NCI-H1092 treated with DMSO at 0.1 percent for 48 hours (cell line): Measurements from ENCODE around the gene EPN2.
"Not testable (repeated sequence)": the region's sequence is repeated elsewhere in the genome, so short reads cannot be mapped to it uniquely, and the experiment has no call there.

Source experiments
- DNase-seq: peaks from one replicate; lab custom pipeline; 2025; lab: John Stamatoyannopoulos, UW

EPN2 gene

GRCh38 chr17:19237139-19237388 is at the start of gene EPN2:
Gene EPN2, plus strand, starts transcription at chr17:19237366. Its CDS starts 45,754 bp downstream, at chr17:19283120.
- DNase-seq = not testable (repeated sequence)

- DNase-seq = not testable (repeated sequence)
These were observed 49.0 kb upstream of the EPN2 start for GRCh38 chr17:19187883-19188869.

GRCh38 chr17:19188870-19189708 is 48.1 kb upstream of the EPN2 start:
- DNase-seq = not testable (repeated sequence)

- not testable (repeated sequence) for DNase-seq
These were observed 47.3 kb upstream of the EPN2 start for GRCh38 chr17:19189781-19190405.

- not testable (repeated sequence) for DNase-seq
These were observed 40.6 kb upstream of the EPN2 start for GRCh38 chr17:19196382-19197204.

- not testable (repeated sequence) for DNase-seq
These were observed 34.7 kb upstream of the EPN2 start for GRCh38 chr17:19202448-19202847.

- DNase-seq = not testable (repeated sequence)
These were observed 33.7 kb upstream of the EPN2 start for GRCh38 chr17:19203429-19203828.

GRCh38 chr17:19215074-19215860 is 21.9 kb upstream of the EPN2 start:
- DNase-seq = not testable (repeated sequence)

GRCh38 chr17:19216148-19216926 is 20.8 kb upstream of the EPN2 start:
- DNase-seq = not testable (repeated sequence)

GRCh38 chr17:19218914-19219313 is 18.3 kb upstream of the EPN2 start:
- not testable (repeated sequence) for DNase-seq

- not testable (repeated sequence) for DNase-seq
These were observed 17.8 kb upstream of the EPN2 start for GRCh38 chr17:19219384-19219783.

GRCh38 chr17:19220195-19220594 is 17.0 kb upstream of the EPN2 start:
- not testable (repeated sequence) for DNase-seq

- not testable (repeated sequence) for DNase-seq
These were observed 10.3 kb upstream of the EPN2 start for GRCh38 chr17:19226610-19227588.

- not testable (repeated sequence) for DNase-seq
These were observed 2.5 kb upstream of the EPN2 start for GRCh38 chr17:19234676-19235075.

- DNase-seq = not testable (repeated sequence)
These were observed 621 bp upstream of the EPN2 start for GRCh38 chr17:19236351-19237138.

- DNase-seq = no peak
These were observed 412 bp downstream of the EPN2 start for GRCh38 chr17:19237389-19238166.

GRCh38 chr17:19238167-19238505 is 970 bp downstream of the EPN2 start:
- no peak for DNase-seq
